T follicular helper cell (primary cell): ENCODE measurements around the gene C10orf105.
A peak's percentile ranks its signal among the peaks of the same experiment; 100 is the strongest.

Experiments
- DNase-seq: peaks from one replicate; pipeline ENCODE4 v3.0.0-alpha.2; 2020; ENCODE audit warnings: low read depth

Gene C10orf105

GRCh38 chr10:71698737-71699136 is 20.8 kb downstream of the C10orf105 start:
- DNase-seq = no peak

DNA sequence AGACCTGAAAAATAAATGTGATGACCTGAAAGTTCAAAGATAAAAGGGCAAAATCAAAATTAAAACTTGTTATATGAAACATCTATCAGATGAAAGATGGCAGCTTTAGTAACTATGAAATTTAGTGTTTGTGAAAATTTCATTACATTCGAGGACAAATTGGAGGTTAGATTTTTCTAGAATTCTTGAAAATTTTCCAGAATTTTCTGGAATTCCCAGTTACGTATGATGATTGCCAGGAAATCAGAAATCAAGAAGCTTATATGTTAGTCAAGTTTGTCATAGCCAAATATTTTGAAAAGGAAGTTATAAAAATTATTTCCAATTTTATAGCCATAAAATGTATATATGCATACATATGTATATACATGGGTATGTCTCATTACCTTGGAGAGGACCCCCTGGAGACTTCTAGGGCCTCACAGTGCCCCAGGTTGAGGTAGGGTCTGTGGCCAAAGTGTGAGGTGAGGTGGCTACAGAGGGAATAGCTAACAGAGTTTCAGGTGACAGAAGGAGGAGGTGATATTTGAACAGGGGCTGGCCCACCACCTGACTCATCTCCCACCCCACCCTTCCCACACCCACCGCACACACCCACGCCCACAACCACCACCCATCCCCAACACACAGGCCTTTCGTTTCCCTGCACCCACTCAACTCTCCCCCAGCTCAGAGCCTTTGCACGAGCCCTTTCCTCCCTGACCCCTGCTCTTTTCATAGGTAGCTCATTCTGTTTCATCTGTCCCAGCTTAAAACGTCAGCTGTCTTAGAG is 21.5 kb downstream of the C10orf105 start:
- DNase-seq = no peak

- DNase-seq = peak; percentile 49
Measured at GRCh38 chr10:71696628-71697326, 22.8 kb downstream of the C10orf105 start.

DNA sequence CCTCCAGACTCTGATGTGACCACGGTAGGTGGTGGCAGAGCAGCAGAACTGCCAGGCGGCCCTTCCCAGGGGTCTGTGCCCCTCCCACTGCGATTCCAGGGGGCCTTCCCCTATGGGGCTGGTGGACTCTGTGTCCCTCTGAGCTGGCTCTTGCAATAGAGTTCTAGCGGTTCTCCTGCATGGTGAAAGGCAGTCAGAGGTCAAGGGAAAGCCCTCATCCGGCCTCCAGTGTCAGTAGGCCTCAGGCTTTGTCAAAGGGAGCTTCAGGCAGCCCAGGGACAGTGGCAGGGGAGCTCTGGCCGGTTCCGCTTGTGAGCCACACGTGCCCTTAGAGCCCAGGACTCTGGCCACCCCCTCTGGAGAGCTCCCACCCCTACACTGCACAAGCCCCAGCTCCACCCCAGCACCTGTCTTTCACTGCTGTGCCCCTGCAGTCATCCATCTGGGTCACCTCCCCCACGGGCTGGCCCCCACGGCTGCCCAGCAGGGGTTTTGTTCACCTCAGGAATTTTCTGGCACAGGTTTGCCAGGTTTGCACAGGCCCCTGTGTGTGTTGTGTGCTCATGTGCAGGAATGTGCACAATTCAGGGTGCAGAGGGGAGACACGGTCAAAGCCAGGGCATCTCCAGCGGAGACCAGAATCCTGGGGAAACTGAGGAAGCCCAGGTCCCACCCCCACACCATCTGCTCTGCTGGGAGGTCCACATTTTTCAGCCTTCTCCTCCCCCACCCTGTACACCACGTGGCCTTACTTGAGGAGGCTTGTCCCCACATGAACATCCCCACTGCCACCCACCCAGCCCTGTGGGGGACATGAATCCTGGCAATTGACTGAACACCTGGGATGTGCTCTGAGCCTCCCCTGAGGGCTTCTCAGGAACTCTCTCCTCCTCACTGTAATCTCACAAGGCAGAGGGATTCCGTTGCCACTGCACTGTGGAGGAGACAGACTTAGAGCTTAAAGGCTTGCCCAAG is 23.8 kb downstream of the C10orf105 start:
- no peak for DNase-seq

GRCh38 chr10:71694567-71694968 is 25.0 kb downstream of the C10orf105 start:
- no peak for DNase-seq

DNA sequence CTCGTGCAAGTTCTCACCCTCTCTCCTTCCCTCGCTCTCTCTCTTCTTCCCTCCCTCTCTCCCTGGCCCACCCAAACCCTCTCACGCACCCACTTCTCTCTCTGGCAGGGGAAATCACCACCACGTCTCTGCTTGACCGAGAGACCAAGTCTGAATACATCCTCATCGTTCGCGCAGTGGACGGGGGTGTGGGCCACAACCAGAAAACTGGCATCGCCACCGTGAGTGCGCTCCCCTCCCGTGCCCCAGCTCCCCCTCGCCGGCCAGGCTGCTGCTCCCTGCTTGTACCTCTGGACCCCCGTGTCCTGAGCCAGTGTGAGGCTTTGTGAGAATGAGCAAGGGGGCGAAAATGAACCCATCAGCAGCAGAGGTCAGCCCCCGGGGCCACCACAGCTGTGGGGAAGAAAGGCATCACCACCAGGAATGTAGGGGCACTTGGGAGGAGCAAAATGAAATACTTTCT is 25.5 kb downstream of the C10orf105 start:
- DNase-seq = no peak

- DNase-seq = no peak
Measured at GRCh38 chr10:71693377-71693776, 26.2 kb downstream of the C10orf105 start.

DNA sequence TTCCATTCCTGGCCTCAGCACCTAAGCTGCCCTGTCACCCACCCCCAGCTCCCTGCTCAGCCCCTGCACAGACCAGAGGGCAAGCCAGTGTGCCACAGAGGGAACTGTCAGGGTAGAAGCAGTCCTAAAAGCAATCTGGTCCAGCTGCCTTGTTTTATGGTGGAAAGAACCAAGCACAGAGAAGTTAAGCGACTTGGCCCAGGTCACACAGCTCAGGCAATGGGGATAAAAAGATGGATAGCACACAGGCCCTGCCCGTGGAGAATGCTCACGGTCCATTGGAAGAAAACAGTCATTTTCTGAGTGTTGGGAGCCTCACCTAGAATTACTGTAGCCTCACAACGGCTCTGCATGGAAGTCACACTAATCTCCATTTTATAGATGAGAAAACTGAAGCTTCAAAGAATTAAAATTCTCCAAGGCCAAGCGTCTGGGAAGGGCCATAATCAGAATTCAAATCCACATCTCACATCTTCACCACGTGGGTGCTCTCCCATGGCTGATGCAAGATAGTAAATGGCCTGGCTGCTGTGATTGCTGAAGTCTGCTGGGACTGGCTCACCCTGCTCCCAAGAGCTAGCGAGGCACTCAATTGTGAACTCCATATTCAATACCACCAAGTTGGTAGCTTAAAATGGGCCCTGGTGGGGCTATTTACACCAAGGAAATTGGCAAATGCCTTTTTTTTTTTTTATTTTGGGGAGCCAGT is 26.8 kb downstream of the C10orf105 start:
- DNase-seq = no peak

DNA sequence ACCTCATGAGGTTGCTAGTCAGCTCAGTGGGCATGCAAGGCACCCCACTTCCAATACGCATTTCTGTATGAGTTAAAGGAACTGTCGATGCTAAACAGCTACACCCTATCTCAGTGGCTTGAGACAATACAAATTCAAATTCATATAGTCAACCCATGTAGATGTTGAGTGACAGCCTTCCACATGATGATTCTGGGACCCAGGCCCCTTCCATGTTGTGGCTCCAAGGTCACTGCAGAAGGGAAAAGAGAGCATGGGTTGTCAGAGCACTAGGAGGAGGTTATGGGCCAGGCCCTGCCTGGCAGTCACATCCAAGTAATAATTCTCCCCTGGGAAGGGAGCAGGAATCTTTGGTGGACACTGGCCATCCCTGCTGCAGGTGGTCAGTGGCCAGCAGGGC is 28.2 kb downstream of the C10orf105 start:
- no peak for DNase-seq

DNA sequence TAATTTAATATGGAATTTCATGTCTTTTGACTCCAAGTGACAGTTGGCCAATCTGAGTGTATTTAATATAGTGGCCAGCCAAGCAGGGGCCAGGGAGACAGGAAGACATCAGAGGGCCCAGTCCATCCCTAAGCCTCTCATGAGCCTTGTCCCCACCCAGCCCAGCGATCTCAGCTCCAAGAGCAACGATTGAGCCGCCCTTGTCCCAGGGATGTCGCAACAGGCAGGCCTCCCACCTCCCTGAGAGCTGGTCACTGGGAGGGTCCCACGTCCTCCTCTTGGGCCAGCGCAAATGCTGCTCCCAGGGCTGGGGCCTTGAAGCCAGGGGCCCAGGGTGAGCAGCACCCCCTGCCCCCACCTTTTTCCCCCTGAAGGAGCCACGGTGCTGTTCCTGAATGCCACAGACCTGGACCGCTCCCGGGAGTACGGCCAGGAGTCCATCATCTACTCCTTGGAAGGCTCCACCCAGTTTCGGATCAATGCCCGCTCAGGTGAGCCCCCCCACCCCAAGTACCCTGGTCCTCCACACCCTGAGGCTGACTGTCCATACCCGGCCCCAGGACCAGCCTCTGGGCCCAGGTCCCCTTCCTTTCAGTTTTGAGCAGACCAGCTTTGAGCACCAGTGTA is 29.4 kb downstream of the C10orf105 start:
- no peak for DNase-seq

GRCh38 chr10:71688256-71688655 is 31.3 kb downstream of the C10orf105 start:
- DNase-seq = no peak

GRCh38 chr10:71687480-71687879 is 32.1 kb downstream of the C10orf105 start:
- no peak for DNase-seq

- DNase-seq = no peak
Measured at GRCh38 chr10:71687077-71687476, 32.5 kb downstream of the C10orf105 start.

GRCh38 chr10:71685554-71686232 is 33.9 kb downstream of the C10orf105 start:
- no peak for DNase-seq

DNA sequence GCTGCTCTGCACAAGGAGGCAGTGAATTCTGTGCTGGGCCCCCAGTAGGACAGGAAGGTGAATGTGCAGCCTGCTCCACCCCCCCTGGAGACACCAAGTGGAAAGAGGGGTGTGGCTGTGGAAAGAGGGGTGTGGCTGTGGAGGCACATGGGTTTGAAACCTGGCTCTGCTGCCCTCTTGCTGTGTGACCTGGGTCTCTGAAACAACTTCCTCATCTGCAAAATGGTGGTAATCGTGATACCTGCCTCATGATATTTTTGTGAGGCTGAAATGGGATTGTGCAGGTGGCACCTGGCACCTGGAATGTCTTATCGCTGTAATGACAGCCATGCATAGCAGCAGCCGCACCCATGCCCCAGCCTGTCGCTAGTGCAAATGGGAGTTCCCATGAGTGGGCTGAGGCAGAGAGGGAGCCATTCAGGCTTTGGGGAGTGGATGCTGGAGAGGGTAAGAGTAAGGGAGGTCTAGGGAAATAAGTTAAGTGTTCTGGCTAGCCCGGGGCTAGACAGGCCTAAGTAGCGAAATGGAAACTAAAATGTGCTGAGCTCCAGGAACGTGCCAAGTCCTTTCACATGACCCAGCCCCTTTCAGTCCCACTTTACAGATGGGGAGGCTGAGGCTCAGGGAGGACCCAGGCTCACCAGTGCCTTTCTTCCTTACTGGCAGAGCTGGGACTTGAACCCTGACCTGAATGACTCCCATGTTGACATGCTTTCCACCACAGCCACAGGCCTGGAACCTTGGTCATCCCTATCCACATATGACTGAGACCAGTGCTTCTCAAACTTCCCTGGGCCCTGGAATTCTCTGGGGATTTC is 35.0 kb downstream of the C10orf105 start:
- no peak for DNase-seq

DNA sequence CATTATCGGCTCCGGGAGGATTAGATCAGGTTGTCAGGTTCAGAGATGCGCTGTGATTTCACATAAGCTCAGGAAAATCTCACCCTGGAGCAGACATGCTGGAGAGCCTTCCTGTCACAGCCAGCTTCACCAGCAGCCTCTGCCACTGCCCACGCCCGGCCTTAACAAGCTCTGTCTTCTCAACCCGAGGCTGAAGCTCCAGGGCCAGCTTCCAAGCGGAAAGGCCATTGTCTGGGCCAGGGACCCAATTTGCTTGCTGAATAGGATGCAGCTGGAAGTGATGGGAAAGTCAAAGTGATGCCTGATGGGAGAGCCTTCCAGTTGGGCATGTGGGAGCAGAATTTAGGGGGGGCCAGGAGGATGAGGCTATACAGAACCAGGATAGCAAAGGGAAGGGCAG is 36.3 kb downstream of the C10orf105 start:
- no peak for DNase-seq

DNA sequence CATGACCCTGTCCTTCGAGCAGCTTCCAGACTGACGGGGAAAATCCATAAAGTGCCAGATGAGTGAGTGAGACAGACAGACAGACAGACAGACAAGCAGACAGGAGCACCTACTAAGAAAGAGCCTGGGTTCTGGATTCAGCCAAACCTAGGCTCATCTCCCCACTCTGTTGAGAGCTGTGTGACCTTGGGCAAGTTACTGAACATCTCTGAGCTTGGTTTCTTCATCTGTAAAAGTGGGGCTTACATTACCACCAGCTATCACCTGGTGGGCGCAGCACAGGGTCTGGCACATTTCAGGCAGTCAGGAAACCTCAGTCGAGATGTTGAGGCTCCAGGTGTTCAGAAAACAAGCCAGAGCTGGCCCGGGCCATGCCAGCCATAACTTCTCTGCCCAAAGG is 37.6 kb downstream of the C10orf105 start:
- DNase-seq = no peak

DNA sequence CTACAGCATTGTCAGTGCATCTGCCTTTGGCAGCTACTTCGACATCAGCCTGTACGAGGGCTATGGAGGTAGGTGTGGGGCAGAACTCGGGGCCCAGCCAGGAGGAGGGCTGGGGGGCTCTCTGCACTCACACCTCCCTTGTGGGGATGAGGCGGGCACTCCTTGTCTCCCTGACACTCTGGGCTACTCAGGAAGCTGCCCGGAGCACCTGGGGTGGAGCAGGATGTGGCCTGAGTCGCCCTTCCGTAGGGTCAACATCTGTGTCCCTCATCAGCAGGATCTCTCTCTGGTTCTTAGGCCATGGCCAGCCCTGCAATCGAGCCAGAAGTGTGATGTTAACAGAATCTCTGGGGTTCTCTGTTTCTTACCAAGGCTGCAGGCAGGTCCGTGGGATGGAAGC is 40.2 kb downstream of the C10orf105 start:
- no peak for DNase-seq

DNA sequence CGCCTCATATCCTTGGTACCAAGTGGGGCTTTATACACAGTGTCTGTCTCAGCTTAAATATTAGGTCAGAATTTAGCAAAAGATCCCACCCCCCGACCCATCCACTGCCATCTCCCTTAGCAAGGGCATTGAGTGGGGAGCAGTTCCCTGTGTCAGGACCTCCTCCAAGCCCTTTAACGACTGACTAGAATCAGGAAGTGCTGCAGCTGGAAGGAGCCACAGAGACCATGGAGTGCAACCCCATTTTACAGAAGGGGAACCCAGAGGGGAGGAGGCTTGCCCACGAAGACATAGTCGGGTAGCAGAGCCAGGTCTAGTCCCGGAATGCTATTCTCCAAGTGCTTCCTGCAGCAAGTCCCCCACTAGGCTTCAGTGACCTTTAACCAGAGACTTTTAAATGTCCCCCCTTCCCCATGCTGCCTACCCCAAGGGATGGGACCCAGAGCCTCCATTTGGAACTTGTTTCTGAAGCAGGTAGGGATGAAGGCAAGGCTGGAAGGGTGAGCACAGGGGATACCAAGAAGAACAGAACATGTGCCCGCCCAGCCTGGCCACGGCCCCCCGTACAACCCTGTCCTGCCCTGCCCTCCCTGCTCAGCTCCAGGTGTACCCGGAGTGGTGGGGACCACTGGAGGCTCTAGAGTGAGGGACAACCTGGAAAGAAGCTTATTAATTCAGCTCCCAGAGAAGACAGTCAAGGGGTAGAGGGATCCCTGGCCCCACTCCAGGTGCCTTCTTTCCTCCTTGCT is 41.3 kb downstream of the C10orf105 start:
- no peak for DNase-seq
